Prostate gland (tissue), 2 donors: ENCODE data around the gene FTMT. TPM values are rescaled to one million over a fixed set of nuclear protein-coding genes. Genes with fewer than 3 reads are reported as not detected.
"Not testable (repeated sequence)": the region's sequence is repeated elsewhere in the genome, so short reads cannot be mapped to it uniquely, and the experiment has no call there.

Experiments used
- DNase-seq: peaks from one replicate; pipeline ENCODE4 v3.0.0-alpha.2; 2019; ENCODE audit warnings: low spot score
- H3K27ac ChIP-seq, 2 donors: fragments of 200-600 bp; sonication (generic); 2 replicates each; pipeline ENCODE4 v1.5.1; 2017 to 2019
- H3K27me3 ChIP-seq: fragments of 200-600 bp; sonication (generic); replicated peaks from 2 replicates; pipeline ENCODE4 v1.5.1; 2019; ENCODE audit not compliant: insufficient read depth
- H3K36me3 ChIP-seq, 2 donors: fragments of 200-600 bp; sonication (generic); 1 replicate in 1 of 2; 2 replicates in 1 of 2; pipeline versions ENCODE4 v1.5.1 to v1.8.1; 2017 to 2019
- H3K4me1 ChIP-seq: fragments of 200-600 bp; sonication (generic); replicated peaks from 2 replicates; pipeline ENCODE4 v1.5.1; 2019
- H3K4me3 ChIP-seq, 2 donors: fragments of 200-600 bp; sonication (generic); 2 replicates each; pipeline ENCODE4 v1.5.1; 2017 to 2019
- H3K9me3 ChIP-seq: fragments of 200-600 bp; sonication (generic); 2 replicates; pipeline ENCODE4 v1.5.1; 2017
- POLR2A ChIP-seq: fragments of 450-650 bp; IDR thresholded peaks from one replicate; pipeline ENCODE4 v1.6.1; 2016; ENCODE audit warnings: antibody characterized with exemption, mild to moderate bottlenecking
- POLR2AphosphoS5 ChIP-seq: sonication (generic); formaldehyde crosslinking; IDR thresholded peaks from one replicate; pipeline ENCODE4 v1.6.1; 2017; ENCODE audit warnings: antibody characterized with exemption
- WGBS: methylation state at CpG from one replicate; pipeline ENCODE4 v1.1.5; 2018; 5-methylcytosine and 5-hydroxymethylcytosine counted together
- intact Hi-C: fragments of 100-400 bp; cut with DNase I; formaldehyde crosslinking; loops from one replicate; pipeline ENCODE4 v1.14.2; 2022
- total RNA-seq, 2 donors: library from RNA; depleted of rRNA; stranded (reverse); fragments of >200 nt; gene quantifications; one replicate each; pipeline ENCODE4 v1.1.0, GENCODE V29; 2016
- TF ChIP-seq, protein P1 (sequence below), 4 experiments: fragments of 200-600 bp in 2 of 4; fragments of 450-650 bp in 2 of 4; sonication (generic) in 2 of 4; IDR thresholded peaks; 1 replicate in 3 of 4; 2 replicates in 1 of 4; pipeline ENCODE4 v1.5.1; 2016 to 2019; ENCODE audit warnings: antibody characterized with exemption in 4 of 4, mild to moderate bottlenecking in 2 of 4, moderate library complexity in 2 of 4

Gene FTMT
- 1 to 10 TPM in 1 of 2 donors, not detected in 1; 3.9 TPM for total RNA-seq

DNA sequence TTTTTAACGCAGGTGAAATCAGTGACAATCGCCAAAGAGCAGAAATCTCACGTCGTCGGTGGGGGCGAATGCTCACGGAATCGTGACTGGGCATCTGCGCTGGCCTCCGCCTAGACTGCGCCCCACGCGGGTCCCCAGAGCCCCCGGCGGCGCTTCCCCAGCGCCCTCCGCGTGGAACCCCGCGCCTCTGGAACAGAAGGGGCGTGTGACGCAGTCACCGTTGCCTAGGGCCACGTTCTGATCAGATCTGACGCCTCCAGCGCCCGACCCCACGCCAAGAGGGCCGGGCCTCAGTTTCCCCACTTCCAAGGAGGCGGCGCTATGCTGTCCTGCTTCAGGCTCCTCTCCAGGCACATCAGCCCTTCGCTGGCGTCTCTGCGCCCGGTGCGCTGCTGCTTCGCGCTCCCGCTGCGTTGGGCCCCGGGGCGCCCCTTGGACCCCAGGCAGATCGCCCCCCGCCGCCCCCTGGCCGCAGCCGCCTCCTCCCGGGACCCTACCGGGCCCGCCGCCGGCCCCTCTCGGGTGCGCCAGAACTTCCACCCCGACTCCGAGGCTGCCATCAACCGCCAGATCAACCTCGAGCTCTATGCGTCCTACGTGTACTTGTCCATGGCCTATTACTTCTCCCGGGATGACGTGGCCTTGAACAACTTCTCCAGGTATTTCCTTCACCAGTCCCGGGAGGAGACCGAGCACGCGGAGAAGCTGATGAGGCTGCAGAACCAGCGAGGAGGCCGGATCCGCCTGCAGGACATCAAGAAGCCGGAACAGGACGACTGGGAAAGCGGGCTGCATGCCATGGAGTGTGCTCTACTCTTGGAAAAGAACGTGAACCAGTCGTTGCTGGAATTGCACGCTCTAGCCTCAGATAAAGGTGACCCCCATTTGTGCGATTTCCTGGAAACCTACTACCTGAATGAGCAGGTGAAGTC, at the start of gene FTMT:
Gene FTMT, plus strand, starts transcription at position 240 of the 932 bp plus-strand sequence. Its CDS starts 82 bp downstream, at position 322.
- Histone ChIP-seq H3K27me3 (no peaks in the 10 kb centered on the region), H3K36me3 (no peaks in the 10 kb centered on the region), H3K27ac (no peak within 1 kb of the TSS), H3K4me3 (no peak within 1 kb of the TSS), H3K4me1 (no peaks in the 10 kb centered on the region), H3K9me3 (no peaks in the 10 kb centered on the region)
- intact Hi-C loops = no loop called here
- 95% methylated on average over 77 of the region's 77 CpGs for WGBS
- DNase-seq = no peak
- TF ChIP-seq, protein P1, sequence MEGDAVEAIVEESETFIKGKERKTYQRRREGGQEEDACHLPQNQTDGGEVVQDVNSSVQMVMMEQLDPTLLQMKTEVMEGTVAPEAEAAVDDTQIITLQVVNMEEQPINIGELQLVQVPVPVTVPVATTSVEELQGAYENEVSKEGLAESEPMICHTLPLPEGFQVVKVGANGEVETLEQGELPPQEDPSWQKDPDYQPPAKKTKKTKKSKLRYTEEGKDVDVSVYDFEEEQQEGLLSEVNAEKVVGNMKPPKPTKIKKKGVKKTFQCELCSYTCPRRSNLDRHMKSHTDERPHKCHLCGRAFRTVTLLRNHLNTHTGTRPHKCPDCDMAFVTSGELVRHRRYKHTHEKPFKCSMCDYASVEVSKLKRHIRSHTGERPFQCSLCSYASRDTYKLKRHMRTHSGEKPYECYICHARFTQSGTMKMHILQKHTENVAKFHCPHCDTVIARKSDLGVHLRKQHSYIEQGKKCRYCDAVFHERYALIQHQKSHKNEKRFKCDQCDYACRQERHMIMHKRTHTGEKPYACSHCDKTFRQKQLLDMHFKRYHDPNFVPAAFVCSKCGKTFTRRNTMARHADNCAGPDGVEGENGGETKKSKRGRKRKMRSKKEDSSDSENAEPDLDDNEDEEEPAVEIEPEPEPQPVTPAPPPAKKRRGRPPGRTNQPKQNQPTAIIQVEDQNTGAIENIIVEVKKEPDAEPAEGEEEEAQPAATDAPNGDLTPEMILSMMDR (IDR thresholded peaks at IDR 0.05) = no peak
- no peak for TF ChIP-seq POLR2A
- no peak for TF ChIP-seq POLR2AphosphoS5

DNA sequence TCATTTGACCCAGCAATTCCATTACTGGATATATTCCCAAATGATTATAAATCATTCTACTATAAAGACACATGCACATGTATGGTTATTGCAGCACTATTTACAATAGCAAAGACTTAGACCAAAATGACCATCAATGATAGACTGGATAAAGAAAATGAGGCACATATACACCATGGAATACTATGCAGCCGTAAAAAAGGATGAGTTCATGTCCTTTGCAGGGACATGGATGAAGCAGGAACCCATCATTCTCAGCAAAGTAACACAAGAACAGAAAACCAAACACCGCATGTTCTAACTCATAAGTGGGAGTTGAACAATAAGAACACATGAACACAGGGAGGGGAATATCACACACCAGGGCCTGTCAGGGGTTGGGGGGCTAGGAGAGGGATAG, 46.4 kb upstream of the FTMT start:
- intact Hi-C loops, H3K4me1 ChIP-seq, DNase-seq, H3K4me3 ChIP-seq, H3K9me3 ChIP-seq, H3K27me3 ChIP-seq, H3K27ac ChIP-seq, H3K36me3 ChIP-seq: not testable (repeated sequence)
- WGBS = 93% methylated on average over 2 of the region's 2 CpGs

DNA sequence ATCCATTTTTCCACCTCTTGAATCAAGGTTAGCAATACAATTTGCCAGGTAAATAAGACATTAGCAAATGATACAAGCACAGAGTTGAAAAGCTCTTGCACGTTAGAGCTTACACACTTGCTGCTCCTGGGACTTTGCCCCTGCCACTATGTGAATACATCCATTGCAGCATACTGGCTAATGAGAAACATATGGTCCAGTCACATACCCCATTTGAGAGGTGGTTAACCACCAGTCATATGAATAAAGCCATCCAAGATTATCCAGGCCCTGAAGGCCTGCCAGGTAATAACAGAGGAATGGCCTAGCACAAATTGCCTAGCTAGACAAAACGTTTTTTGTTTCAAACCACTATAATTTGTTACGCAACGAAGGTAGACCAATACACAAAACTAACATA, 45.8 kb upstream of the FTMT start:
- Histone ChIP-seq H3K4me1 (no peaks in the 10 kb centered on the region), H3K27ac (no peak overlapping the region), H3K4me3 (no peak overlapping the region), H3K36me3 (no peaks in the 10 kb centered on the region), H3K9me3 (no peaks in the 10 kb centered on the region), H3K27me3 (no peaks in the 10 kb centered on the region)
- no peak for DNase-seq
- no peak for TF ChIP-seq POLR2A
- TF ChIP-seq, protein P1 (IDR thresholded peaks at IDR 0.05) = no peak
- TF ChIP-seq POLR2AphosphoS5 = no peak
- intact Hi-C loops = no loop called here
- 63% methylated on average over 4 of the region's 4 CpGs for WGBS

DNA sequence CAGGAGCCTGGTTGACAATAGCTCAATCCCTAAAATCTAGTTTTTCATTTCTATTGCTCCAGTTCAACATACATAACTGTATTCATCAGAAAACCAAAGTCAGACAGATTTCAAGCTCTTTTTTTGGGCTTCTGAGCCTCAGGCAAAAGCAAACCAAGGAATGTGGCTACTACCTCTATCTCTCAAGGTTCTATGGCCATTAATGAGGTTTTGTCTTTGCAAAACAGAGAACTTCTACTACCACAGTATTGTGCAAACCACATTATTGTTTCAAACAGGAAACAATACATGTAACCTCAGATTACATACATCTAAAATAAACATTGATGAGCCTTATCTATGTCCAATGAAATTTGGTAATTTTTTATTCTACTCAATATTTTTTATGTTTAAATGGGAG, 35.5 kb upstream of the FTMT start:
- no peak overlapping the region for H3K4me3 ChIP-seq
- DNase-seq = no peak
- no peaks in the 10 kb centered on the region for H3K4me1 ChIP-seq
- intact Hi-C loops = no loop called here
- no peak overlapping the region for H3K27ac ChIP-seq
- no peaks in the 10 kb centered on the region for H3K36me3 ChIP-seq
- no peaks in the 10 kb centered on the region for H3K27me3 ChIP-seq
- H3K9me3 ChIP-seq = no peaks in the 10 kb centered on the region
- TF ChIP-seq, protein P1 (IDR thresholded peaks at IDR 0.05) = no peak
- TF ChIP-seq POLR2A = no peak
- no peak for TF ChIP-seq POLR2AphosphoS5

DNA sequence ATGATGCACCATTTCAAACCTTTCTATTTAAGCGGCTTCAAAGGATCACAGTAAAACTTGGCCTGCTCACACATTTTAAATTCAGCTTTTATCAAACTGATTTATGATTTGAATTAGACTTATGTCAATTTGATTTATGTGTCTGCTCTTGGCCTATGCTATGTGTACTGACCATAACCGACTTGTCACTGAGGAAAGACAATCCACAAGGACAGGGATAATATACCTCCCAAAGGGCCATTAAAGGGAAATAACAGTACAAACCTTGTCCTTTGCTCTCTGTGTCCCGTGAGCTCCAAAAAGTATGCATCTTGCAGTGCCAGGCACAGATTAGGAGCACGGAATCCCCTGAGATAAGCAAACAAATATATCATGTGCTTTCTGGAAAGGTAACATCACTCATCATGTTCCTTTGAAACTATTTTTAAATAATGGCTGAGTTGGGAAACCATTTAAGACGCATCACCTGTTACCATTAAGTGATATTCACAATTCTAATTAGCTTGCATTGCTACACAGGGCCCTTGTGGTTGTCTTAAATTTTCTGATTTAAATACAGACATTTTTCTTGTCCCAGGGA, 31.9 kb upstream of the FTMT start:
- no peaks in the 10 kb centered on the region for H3K36me3 ChIP-seq
- no peak overlapping the region for H3K27ac ChIP-seq
- 47% methylated on average over 5 of the region's 5 CpGs for WGBS
- no peaks in the 10 kb centered on the region for H3K27me3 ChIP-seq
- TF ChIP-seq POLR2A (no peak), POLR2AphosphoS5 (no peak)
- TF ChIP-seq, protein P1 (IDR thresholded peaks at IDR 0.05) = no peak
- H3K4me1 ChIP-seq = no peaks in the 10 kb centered on the region
- intact Hi-C loops = no loop called here
- no peak overlapping the region for H3K4me3 ChIP-seq
- H3K9me3 ChIP-seq = no peaks in the 10 kb centered on the region
- no peak for DNase-seq
